Measurements from ENCODE around the gene LENEP. TPM values are rescaled to one million over a fixed set of nuclear protein-coding genes. Genes with fewer than 3 reads are reported as not detected.
A peak's percentile ranks its signal among the peaks of the same experiment; 100 is the strongest.
"Not testable (repeated sequence)": the region's sequence is repeated elsewhere in the genome, so short reads cannot be mapped to it uniquely, and the experiment has no call there.

The LENEP gene
- polyA plus RNA-seq, 1 donor, result 0.67 TPM

GRCh38 chr1:154975409-154976059 is 17.9 kb upstream of the LENEP start:
- peak; percentile 52 for DNase-seq

DNA sequence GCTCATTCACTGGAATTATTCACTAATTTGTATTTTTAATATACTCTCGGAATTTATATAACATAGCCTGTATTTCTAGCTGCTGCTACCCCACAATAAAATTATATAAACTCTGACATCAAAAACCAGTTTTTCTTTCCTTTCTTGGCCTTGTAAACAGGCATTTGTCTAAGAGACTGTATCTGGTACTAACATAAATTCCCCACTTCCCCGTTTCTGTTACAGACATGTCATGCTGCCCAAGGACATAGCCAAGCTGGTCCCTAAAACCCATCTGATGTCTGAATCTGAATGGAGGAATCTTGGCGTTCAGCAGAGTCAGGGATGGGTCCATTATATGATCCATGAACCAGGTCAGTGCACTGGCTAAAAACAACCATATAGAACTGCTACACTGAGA is 15.6 kb upstream of the LENEP start:
- DNase-seq, result not testable (repeated sequence)

- DNase-seq, result no peak
These were observed 15.0 kb upstream of the LENEP start for GRCh38 chr1:154978360-154978759.

DNA sequence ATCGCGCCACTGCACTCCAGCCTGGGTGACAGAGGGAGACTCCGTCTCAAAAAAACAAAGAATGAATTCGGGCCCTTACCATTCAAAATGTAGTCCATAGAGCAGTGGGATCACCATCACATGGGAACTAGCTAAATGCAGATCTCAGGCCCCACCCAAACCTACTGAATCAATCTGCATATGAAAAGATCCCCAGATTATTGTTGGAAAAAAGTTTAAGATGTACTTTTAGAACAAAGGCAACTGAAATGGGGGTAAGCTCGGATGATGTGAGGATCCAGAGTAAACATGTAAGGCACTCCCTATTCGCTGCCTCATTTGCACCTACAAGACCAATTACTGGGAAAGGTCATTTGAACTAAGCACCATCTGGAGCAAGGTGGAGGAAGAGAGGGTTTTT is 11.0 kb upstream of the LENEP start:
- no peak for DNase-seq

GRCh38 chr1:154982897-154983648 is 10.3 kb upstream of the LENEP start, which contains the start of gene FLAD1:
Gene FLAD1 (plus strand): TSS chr1:154983344. CDS start chr1:154983695, 351 bp downstream.
- peak; percentile 98 for DNase-seq

DNA sequence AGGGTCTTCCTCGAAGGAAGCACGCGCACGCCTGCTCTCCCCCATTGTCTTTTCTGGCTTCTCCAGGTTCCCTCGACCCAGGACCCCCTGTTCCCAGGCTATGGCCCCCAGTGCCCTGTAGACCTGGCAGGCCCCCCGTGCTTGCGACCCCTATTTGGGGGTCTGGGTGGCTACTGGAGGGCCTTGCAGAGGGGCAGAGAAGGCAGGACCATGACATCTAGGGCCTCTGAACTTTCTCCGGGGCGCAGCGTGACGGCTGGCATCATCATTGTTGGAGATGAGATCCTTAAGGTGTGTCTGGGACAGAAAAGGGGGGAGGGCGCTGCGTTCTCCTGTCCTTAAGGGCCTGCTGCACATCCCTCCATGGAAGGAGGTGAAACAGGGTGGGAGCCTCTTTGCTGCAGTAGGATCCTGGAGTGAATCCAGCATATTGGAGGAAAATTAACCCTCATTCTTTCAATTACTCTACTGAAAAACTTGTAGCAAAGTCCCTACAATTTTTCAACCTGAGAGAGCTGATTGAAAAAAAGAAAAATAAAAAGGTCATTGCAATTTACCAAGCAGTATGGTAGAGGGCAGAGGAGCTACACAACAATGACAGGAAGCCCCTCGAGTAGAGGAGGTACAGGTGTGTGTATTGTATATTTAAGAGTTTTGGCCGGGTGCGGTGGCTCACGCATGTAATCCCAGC is 9.5 kb upstream of the LENEP start:
- no peak for DNase-seq

GRCh38 chr1:154986736-154987135 is 6.7 kb upstream of the LENEP start:
- DNase-seq, result not testable (repeated sequence)

DNA sequence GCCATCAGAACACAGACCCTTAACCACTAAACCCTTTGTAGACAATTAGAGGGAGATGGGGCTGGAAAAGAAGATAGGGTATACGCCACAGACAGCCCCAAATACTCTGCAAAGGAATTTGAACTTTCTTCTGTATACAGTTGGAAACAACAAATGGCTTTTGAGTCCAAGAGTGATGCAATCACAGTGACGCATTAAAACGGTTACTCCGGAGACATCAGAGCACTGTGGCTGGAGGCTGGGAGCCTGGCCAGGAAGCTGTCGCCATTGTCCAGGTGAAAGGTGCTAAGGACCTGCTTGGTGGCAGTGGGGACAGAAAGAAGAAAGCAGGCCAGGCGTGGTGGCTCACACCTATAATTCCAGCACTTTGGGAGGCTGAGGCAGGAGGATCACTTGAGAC is 6.1 kb upstream of the LENEP start:
- no peak for DNase-seq

DNA sequence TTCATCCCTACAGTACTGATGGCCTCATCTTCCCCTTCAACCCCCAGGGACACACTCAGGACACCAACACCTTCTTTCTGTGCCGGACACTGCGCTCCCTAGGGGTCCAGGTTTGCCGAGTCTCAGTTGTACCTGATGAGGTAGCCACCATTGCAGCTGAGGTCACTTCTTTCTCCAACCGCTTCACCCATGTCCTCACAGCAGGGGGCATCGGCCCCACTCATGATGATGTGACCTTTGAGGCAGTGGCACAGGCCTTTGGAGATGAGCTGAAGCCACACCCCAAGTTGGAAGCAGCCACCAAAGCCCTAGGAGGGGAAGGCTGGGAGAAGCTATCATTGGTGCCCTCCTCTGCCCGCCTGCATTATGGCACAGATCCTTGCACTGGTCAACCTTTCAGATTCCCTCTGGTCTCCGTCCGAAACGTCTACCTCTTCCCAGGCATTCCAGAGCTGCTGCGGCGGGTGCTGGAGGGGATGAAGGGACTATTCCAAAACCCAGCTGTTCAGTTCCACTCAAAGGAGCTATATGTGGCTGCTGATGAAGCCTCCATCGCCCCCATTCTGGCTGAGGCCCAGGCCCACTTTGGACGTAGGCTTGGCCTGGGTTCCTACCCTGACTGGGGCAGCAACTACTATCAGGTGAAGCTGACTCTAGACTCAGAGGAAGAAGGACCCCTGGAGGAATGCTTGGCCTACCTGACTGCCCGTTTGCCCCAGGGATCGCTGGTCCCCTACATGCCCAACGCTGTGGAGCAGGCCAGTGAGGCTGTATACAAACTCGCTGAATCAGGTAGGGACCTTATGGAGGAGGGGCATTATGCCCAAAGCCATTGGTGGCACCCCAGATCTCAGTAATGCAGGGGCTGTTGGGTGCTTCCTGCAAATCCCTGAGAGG is 5.1 kb upstream of the LENEP start:
- DNase-seq, result no peak

GRCh38 chr1:154989195-154989860 is 4.1 kb upstream of the LENEP start:
- DNase-seq, result no peak

DNA sequence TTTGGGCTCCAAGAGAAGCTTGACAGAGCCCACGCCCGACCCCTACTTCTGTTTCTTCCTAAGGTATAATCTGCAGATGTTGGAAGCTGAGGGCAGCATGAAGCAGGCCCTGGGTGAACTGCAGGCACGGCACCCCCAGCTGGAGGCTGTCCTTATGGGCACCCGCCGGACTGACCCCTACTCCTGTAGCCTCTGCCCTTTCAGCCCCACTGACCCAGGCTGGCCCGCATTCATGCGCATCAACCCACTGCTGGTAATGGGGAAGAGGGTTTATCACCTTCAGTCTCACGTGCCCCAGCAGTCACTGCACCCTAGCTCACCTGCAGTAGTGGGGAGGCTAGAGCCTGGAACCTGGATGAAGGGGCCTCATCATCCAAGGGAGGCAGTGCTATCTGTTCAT is 3.1 kb upstream of the LENEP start:
- DNase-seq, result no peak

GRCh38 chr1:154992721-154993571 is 440 bp upstream of the LENEP start:
- no peak for DNase-seq

- no peak for DNase-seq
These were observed 842 bp downstream of the LENEP start for GRCh38 chr1:154994269-154994587.

DNA sequence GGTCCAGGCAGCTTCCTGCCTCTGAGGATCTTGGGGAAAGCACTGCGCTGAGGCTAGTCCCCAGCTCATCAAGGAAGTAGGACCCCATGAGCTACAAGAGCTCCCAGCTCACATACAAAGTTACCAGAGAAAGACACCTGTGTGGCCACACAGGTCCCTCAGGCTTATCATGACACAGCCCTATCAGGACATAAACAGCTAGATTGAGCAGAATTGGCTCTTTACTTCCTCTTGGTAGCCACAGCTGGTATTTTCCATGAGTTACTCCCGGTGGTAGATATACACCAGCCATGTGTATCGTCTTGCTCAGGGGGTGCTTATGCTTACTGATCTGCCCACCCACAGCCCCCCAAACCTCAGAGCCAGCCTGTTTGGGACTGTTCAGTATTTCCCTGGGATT is 1.2 kb downstream of the LENEP start:
- DNase-seq, result no peak

GRCh38 chr1:154995301-154995983 is 2.1 kb downstream of the LENEP start:
- DNase-seq, result peak; percentile 44

DNA sequence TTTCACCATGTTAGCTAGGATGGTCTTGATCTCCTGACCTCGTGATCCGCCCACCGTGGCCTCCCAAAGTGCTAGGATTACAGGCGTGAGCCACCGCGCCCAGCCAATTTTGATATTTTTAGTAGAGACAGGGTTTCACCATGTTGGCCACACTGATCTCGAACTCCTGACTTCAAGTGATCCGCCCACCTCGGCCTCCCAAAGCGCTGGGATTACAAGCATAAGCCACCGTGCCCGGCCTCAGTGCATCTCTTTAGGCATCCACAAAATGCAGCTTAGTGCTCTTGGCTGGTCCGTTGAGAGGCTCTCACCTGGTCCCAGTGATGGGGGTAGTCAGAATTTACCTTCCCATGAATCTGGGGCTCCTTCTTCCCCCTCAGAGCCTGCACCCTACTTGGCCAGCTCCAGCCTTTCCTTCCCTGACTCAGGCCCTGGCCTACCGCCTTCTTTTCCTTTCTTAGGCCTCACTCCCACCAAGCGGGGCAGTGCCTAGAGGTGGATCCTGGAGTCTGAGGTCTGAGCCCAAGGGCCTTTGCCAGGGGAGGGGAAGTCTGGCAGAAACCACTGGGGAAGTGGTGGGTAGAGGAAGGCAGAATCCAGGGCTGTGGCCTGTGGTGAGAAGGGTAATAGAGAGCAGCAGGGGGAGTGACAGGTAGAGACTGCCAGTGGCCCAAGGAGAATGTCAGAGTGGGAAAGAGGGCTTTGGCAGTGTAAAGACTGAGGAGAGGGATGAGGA is 3.7 kb downstream of the LENEP start:
- no peak for DNase-seq

- no peak for DNase-seq
These were observed 4.9 kb downstream of the LENEP start for GRCh38 chr1:154998201-154998780.

DNA sequence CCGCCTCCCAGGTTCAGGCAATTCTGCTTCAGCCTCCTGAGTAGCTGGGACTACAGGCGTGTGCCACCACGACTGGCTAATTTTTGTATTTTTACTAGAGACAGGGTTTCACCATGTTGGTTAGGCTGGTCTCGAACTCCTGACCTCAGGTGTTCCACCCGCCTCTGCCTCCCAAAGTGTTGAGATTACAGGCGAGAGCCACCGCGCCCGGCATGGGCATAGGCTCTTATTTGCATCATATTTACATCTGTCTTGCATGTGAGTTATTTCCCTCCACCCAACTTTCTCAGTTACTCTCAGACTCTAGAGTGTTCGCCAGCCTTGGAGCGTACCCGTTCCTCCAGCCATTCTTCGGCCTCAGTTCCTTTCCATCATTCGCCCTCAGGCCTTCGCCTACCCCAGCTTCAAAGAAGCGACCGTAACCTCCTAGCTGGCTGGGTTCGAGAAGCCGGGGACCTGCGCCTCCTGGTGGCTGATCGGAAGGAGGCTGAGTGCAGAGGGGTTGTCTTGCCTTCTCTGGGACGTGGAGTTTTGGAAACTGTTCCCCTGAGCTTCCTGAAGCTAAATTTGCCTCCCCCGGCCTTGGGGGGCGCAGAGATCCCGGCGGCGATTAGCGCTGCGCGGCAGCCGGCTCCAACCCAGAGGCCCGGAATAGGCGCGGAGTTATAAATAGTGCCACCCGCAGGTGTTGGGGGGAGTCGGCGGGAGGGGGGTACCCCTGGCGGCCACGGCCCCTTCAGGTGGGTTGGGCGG is 5.6 kb downstream of the LENEP start:
- DNase-seq, result peak; percentile 77

Data from hindlimb muscle (tissue), 1 donor.